Trophoblast cell (in vitro differentiated cells and primary cell): ENCODE results near the gene TBPL1.

Experiments
- DNase-seq, 2 donors: peaks; one replicate each; pipeline ENCODE4 v3.0.0-alpha.2; 2016
- H2AFZ ChIP-seq: 2 replicates; pipeline ENCODE4 v1.6.1; 2013; ENCODE audit warnings: low read length, moderate library complexity, mild to moderate bottlenecking; ENCODE audit not compliant: insufficient read depth, poor library complexity
- H2AK5ac ChIP-seq: 2 replicates; pipeline ENCODE4 v1.6.1; 2013; ENCODE audit warnings: mild to moderate bottlenecking, low read length
- H2BK120ac ChIP-seq: 2 replicates; pipeline ENCODE4 v1.6.1; 2013; ENCODE audit warnings: low read length, mild to moderate bottlenecking, moderate library complexity; ENCODE audit not compliant: insufficient read depth, poor library complexity
- H2BK12ac ChIP-seq: 2 replicates; pipeline ENCODE4 v1.6.1; 2013; ENCODE audit warnings: mild to moderate bottlenecking, low read length, moderate library complexity
- H2BK5ac ChIP-seq: 2 replicates; pipeline ENCODE4 v1.6.1; 2013; ENCODE audit warnings: low read length, low read depth, moderate library complexity, mild to moderate bottlenecking; ENCODE audit not compliant: poor library complexity
- H3K14ac ChIP-seq: 2 replicates; pipeline ENCODE4 v1.6.1; 2013; ENCODE audit warnings: mild to moderate bottlenecking, low read length
- H3K18ac ChIP-seq: 2 replicates; pipeline ENCODE4 v1.6.1; 2013; ENCODE audit warnings: mild to moderate bottlenecking, low read length
- H3K23ac ChIP-seq: 2 replicates; pipeline ENCODE4 v1.6.1; 2013; ENCODE audit warnings: low read length
- H3K27ac ChIP-seq: 2 replicates; pipeline ENCODE4 v1.5.1; 2013; ENCODE audit warnings: low read depth, mild to moderate bottlenecking, inconsistent platforms, low read length, moderate library complexity
- H3K27me3 ChIP-seq: 2 replicates; pipeline ENCODE4 v1.6.1; 2013; ENCODE audit warnings: inconsistent platforms, mild to moderate bottlenecking, low read length, moderate library complexity; ENCODE audit not compliant: insufficient read depth
- H3K36me3 ChIP-seq, 2 experiments: 1 replicate in 1 of 2; 2 replicates in 1 of 2; pipeline ENCODE4 v1.6.1; 2013; ENCODE audit warnings: low read length in 2 of 2, mild to moderate bottlenecking in 2 of 2, moderate library complexity in 1 of 2; ENCODE audit not compliant: insufficient read depth in 2 of 2, control insufficient read depth in 1 of 2
- H3K4ac ChIP-seq: 2 replicates; pipeline ENCODE4 v1.6.1; 2013; ENCODE audit warnings: low read depth, mild to moderate bottlenecking, low read length, moderate library complexity
- H3K4me1 ChIP-seq, 2 experiments: 1 replicate in 1 of 2; 2 replicates in 1 of 2; pipeline ENCODE4 v1.6.1; 2013; ENCODE audit warnings: low read length in 2 of 2, mild to moderate bottlenecking in 2 of 2, moderate library complexity in 1 of 2; ENCODE audit not compliant: insufficient read depth in 2 of 2, control insufficient read depth in 1 of 2
- H3K4me2 ChIP-seq: 2 replicates; pipeline ENCODE4 v1.6.1; 2013; ENCODE audit warnings: inconsistent platforms, mild to moderate bottlenecking, low read length, moderate library complexity
- H3K4me3 ChIP-seq: 2 replicates; pipeline ENCODE4 v1.5.1; 2013; ENCODE audit warnings: mild to moderate bottlenecking, low read depth, low read length, inconsistent platforms
- H3K79me1 ChIP-seq: one replicate; pipeline ENCODE4 v1.6.1; 2013; ENCODE audit warnings: low read length
- H3K79me2 ChIP-seq: 2 replicates; pipeline ENCODE4 v1.6.1; 2013; ENCODE audit warnings: low read length, mild to moderate bottlenecking; ENCODE audit not compliant: control insufficient read depth, insufficient read depth, poor library complexity
- H3K9ac ChIP-seq: 2 replicates; pipeline ENCODE4 v1.6.1; 2013; ENCODE audit warnings: mild to moderate bottlenecking, low read length
- H3K9me3 ChIP-seq: 2 replicates; pipeline ENCODE4 v1.6.1; 2013; ENCODE audit warnings: low read depth, mild to moderate bottlenecking, control low read depth, inconsistent platforms, low read length; ENCODE audit not compliant: insufficient read depth
- H4K12ac ChIP-seq: 2 replicates; pipeline ENCODE4 v1.6.1; 2013; ENCODE audit warnings: low read depth, mild to moderate bottlenecking, low read length, moderate library complexity
- H4K8ac ChIP-seq: 2 replicates; pipeline ENCODE4 v1.6.1; 2013; ENCODE audit warnings: low read depth, mild to moderate bottlenecking, low read length, moderate library complexity
- H4K91ac ChIP-seq: one replicate; pipeline ENCODE4 v1.6.1; 2013; ENCODE audit warnings: low read depth, mild to moderate bottlenecking, low read length, moderate library complexity
- WGBS: extraction: QIAGEN DNeasy Blood & Tissue Kit; methylation state at CpG from one replicate; pipeline ENCODE4 v1.1.7; 2013; ENCODE audit warnings: missing lambda C conversion rate; ENCODE audit not compliant: insufficient read length, insufficient coverage; ENCODE audit errors: extremely low coverage; 5-methylcytosine and 5-hydroxymethylcytosine counted together

Gene TBPL1

DNA sequence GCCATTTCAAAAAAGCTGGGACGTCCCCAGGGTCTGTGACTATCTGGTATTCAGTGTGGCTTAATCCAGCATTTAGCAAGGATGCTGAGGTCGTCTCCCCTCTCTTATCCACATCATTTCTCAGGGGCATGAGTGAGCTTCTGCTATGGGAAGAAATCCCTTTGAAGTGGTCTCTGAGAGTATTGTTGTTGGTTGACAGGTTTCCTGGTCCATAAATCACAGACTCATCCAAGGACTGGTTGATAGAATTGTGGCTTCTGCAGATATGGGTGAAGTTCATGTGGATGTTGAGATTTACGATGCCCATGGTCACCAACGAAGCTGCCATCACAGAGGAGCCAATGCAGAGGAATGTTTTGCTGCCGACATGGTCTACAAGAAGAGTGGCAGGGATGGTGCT is 75.4 kb downstream of the TBPL1 start:
- Histone ChIP-seq H3K23ac (no peak overlapping the region), H4K91ac (no peak overlapping the region), H2BK12ac (no peak overlapping the region), H2AK5ac (no peak overlapping the region), H3K4ac (no peak overlapping the region), H4K12ac (no peak overlapping the region), H2BK5ac (no peak overlapping the region), H3K9ac (no peak overlapping the region), H3K14ac (no peak overlapping the region), H3K36me3 (peaks cover 0 to 9% of the 10 kb centered on the region in 2 experiments), H2BK120ac (no peak overlapping the region), H3K79me2 (no peaks in the 10 kb centered on the region), H3K18ac (no peak overlapping the region), H3K27ac (no peak overlapping the region), H3K4me2 (no peak overlapping the region), H4K8ac (no peak overlapping the region), H3K27me3 (no peaks in the 10 kb centered on the region), H3K4me1 (peaks cover 2 to 5% of the 10 kb centered on the region in 2 experiments), H3K9me3 (no peaks in the 10 kb centered on the region), H2AFZ (no peak overlapping the region), H3K4me3 (no peak overlapping the region), H3K79me1 (no peaks in the 10 kb centered on the region)
- WGBS, result no CpG with 5 or more reads among the region's 5 CpGs
- DNase-seq, result no peak

DNA sequence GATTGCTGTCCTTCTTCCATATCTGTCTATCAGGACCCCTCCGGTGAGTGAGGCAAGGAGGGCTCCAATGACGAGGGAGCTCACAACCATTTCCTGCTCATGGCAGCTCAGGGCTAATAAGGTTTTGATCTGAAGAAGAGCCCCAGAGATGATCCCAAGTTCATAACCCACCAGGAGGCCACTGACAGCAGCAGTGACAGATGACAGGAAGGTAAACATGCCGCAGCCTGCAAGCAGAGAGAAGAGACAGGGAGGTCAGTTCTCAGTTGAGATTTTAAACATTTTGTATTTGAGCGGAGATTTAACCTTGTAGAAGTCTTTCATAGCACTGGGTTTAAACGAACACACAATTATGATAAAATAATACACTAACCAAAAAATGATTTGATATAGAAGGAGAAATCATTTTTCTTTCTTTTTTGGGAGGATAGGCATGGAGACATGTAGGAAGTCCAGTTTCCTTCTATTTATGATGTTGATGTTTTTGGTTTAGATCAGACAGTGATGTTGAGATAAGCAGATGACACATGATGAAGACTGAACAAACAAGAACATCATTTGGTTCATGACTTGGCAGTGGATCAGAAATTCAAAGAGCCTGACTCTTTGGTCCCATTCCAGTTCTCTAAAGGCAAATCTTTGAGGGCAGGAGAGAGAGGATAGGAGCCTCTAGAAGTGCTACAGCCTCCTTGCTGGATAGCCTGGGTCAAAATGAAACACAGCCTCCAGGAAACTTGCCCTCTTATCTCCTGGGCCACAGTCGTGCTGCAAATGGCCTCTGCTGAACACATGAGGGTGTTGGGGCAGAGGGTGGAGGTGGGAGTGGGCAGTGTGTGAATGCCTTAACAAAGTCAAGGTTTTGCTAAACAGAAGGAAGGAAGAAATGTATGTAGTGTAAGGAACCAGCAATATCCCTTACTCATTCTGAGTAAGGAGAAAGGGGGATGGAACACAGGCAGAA is 76.8 kb downstream of the TBPL1 start:
- H3K36me3 ChIP-seq, result peaks cover 0 to 9% of the 10 kb centered on the region in 2 experiments
- H2AK5ac ChIP-seq, result no peak overlapping the region
- H3K4ac ChIP-seq, result no peak overlapping the region
- no peaks in the 10 kb centered on the region for H3K79me2 ChIP-seq
- no peak overlapping the region for H3K14ac ChIP-seq
- no peak overlapping the region for H3K23ac ChIP-seq
- no peak overlapping the region for H2AFZ ChIP-seq
- H2BK5ac ChIP-seq, result no peak overlapping the region
- H2BK12ac ChIP-seq, result no peak overlapping the region
- peaks cover 2 to 8% of the 10 kb centered on the region in 2 experiments for H3K4me1 ChIP-seq
- H3K18ac ChIP-seq, result no peak overlapping the region
- DNase-seq, result no peak
- no peak overlapping the region for H3K9ac ChIP-seq
- H4K91ac ChIP-seq, result no peak overlapping the region
- H4K8ac ChIP-seq, result no peak overlapping the region
- no peak overlapping the region for H4K12ac ChIP-seq
- no peak overlapping the region for H3K4me2 ChIP-seq
- peaks cover under 1% of the 10 kb centered on the region for H3K79me1 ChIP-seq
- no peaks in the 10 kb centered on the region for H3K9me3 ChIP-seq
- peak overlapping the region; percentile 54 for H2BK120ac ChIP-seq
- H3K4me3 ChIP-seq, result no peak overlapping the region
- WGBS, result no CpG with 5 or more reads among the region's 6 CpGs
- H3K27me3 ChIP-seq, result no peaks in the 10 kb centered on the region
- H3K27ac ChIP-seq, result no peak overlapping the region

DNA sequence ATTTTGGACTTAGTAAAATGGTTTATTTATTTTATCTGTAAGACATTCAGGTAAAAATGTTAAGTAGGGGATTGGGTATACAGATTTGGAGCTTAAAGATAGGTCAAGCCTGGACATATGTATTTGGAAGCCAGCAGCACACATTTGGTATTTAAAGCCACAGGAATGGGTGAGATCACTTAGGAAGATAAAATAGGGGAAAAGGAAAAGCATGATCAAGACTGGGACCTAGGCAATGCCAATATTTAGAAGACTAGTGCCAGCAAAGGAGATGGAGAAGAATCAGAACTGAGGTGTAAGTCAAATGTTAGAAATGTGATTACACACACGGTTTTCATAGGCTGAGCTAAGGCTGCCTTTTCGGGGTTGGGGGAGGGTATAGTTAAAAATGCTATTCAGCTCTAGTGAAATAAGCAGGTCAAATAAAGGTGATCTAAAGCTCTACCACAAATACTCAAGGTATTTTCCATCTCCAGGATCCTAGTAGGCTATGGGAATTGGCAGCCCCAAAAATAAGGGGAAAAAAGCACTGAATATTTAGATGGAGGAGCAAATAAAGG is 78.8 kb downstream of the TBPL1 start:
- H3K4me1 ChIP-seq, result peaks cover 2 to 12% of the 10 kb centered on the region in 2 experiments
- H3K18ac ChIP-seq, result no peak overlapping the region
- no peak overlapping the region for H3K4me3 ChIP-seq
- peak in 1 of 2 donors; percentile 37 for DNase-seq
- no peak overlapping the region for H2BK5ac ChIP-seq
- peak overlapping the region; percentile 5 for H3K4me2 ChIP-seq
- no peak overlapping the region for H2BK120ac ChIP-seq
- WGBS, result no CpG with 5 or more reads among the region's 2 CpGs
- H3K79me2 ChIP-seq, result no peaks in the 10 kb centered on the region
- H2BK12ac ChIP-seq, result no peak overlapping the region
- no peak overlapping the region for H2AFZ ChIP-seq
- H3K4ac ChIP-seq, result no peak overlapping the region
- H3K27me3 ChIP-seq, result no peaks in the 10 kb centered on the region
- H3K36me3 ChIP-seq, result peaks cover 0 to 9% of the 10 kb centered on the region in 2 experiments
- peaks cover 2% of the 10 kb centered on the region for H3K79me1 ChIP-seq
- H4K12ac ChIP-seq, result no peak overlapping the region
- no peak overlapping the region for H4K91ac ChIP-seq
- no peak overlapping the region for H3K9ac ChIP-seq
- H2AK5ac ChIP-seq, result no peak overlapping the region
- no peak overlapping the region for H3K23ac ChIP-seq
- no peak overlapping the region for H4K8ac ChIP-seq
- H3K27ac ChIP-seq, result no peak overlapping the region
- no peaks in the 10 kb centered on the region for H3K9me3 ChIP-seq
- no peak overlapping the region for H3K14ac ChIP-seq

DNA sequence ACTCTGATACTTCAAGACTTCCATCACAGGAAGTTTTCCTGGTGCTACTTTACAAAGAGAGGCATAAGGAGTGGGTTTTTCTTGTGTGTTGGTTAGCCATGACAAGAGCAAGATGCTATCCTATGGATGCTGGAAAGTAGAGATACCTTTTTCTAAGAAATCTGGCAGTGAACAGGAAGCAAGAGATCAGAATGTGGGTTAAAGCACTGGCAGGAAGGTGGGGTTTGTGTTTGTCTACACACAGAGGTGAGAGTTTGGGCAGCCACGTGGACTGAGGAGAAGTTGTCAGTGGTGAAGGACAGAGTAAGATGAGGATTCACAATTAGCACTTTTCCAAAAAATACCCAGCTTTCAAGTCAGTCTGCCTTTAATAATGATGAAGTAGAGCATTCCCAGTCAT is 81.5 kb downstream of the TBPL1 start:
- Histone ChIP-seq H3K4ac (no peak overlapping the region), H3K4me3 (no peak overlapping the region), H2BK120ac (no peak overlapping the region), H3K4me2 (no peak overlapping the region), H3K79me1 (peaks cover 2% of the 10 kb centered on the region), H3K14ac (no peak overlapping the region), H4K8ac (no peak overlapping the region), H4K91ac (no peak overlapping the region), H2AFZ (no peak overlapping the region), H2AK5ac (no peak overlapping the region), H3K27me3 (no peaks in the 10 kb centered on the region), H3K36me3 (no peaks in the 10 kb centered on the region), H3K23ac (no peak overlapping the region), H4K12ac (no peak overlapping the region), H2BK12ac (no peak overlapping the region), H2BK5ac (no peak overlapping the region), H3K9me3 (no peaks in the 10 kb centered on the region), H3K9ac (no peak overlapping the region), H3K4me1 (peaks cover 2 to 12% of the 10 kb centered on the region in 2 experiments), H3K27ac (no peak overlapping the region), H3K18ac (no peak overlapping the region), H3K79me2 (no peaks in the 10 kb centered on the region)
- no CpG with 5 or more reads among the region's 1 CpG for WGBS
- no peak for DNase-seq
